GM19328 (cell line): ENCODE data around the gene BCR.
"Not testable (repeated sequence)": the region's sequence is repeated elsewhere in the genome, so short reads cannot be mapped to it uniquely, and the experiment has no call there.

Experiments used
- ATAC-seq: cut with Tn5 transposase; IDR thresholded peaks from one replicate; pipeline ENCODE4 v1.9.1; 2021; ENCODE audit warnings: mild to moderate bottlenecking, moderate library complexity; ENCODE audit not compliant: unreplicated experiment

BCR gene

DNA sequence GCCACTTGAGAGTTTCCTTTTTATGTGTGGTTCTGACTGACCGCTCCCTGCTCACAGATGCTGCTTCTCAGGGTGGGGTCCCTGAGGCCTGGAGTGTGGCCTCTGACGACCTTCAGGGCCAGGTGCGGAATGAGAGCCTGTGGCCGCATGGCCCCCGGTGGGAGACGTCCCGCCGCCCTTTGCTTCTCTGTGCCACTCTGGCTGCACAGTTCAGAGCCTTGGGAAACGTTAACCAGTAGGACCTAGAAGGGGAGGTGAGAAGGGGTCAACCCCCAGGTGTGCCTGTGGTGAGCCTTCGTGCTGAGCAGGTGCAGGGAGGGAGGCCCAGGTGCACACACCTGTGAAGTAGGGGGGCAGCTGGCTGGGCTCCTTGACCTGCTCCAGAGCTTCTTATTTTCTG lies 127.2 kb downstream of the BCR start:
- not testable (repeated sequence) for ATAC-seq

- not testable (repeated sequence) for ATAC-seq
Measured at GRCh38 chr22:23309261-23309660, 129.0 kb downstream of the BCR start.

- ATAC-seq: not testable (repeated sequence)
Measured at GRCh38 chr22:23310443-23311097, 130.3 kb downstream of the BCR start.

DNA sequence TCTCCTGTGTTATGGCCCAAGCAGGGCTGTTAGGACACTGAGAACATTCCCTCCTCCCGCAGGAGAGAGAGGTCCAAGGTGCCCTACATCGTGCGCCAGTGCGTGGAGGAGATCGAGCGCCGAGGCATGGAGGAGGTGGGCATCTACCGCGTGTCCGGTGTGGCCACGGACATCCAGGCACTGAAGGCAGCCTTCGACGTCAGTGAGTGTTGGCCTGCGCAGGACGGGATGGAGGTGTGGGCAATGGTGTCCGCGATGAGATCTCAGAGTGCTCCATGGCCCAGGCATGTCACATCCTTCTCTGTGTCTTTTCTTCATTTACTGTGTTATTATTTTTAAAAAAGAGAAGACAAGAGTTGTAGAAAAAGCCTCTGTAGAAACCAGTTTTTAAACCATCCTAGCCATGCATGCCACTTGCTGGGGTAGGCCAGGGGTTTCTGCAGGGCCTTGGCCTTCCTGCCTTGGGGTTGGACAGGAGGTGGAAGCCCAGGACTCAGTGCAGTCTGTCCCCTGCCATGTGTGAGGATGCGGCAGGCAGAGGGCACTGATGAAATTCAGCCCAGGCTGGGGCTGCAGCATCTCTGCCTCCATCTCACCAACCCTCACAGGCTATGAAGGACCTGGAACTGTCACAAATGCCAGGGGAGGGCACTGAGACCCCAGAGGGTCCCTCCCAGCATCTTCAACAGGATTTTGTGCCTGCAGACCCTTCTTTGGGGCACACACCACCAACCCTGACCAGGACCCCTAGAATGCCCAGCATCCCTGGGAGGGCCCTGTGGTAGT lies 131.5 kb downstream of the BCR start:
- not testable (repeated sequence) for ATAC-seq

DNA sequence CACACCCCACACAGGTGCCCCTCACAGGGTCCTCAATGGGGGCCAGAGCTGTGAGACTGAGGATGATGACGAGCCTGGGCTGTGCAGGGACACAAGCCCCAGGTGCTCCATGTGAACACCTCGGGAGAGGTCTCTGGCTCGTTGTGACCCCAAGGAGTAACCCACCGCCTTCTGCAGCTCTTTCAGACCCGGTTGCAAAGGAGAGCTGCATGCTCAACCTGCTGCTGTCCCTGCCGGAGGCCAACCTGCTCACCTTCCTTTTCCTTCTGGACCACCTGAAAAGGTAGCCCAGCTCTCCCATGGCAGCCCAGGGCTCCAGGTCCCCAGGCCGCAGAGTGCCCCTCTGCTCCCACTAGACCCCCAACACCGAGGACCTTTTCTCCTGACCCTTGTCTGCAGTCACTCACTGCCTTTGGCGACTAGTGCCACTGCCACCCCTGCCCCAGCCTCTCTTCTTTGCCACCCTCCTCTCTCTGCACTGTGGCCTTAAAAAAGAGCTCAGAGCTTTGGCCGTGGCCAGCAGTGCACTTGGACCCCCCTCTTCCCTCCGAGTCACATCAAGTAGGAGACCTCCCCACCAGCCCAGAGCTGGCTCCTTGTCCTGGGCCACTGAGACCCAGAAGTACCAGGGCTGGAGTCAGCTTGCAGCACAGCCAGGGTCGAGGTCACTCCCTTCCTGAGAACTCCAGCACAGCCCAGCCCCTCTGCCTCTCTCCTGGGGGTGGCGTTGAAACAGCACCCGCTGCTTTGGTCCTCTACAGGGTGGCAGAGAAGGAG lies 133.7 kb downstream of the BCR start:
- ATAC-seq: no peak

DNA sequence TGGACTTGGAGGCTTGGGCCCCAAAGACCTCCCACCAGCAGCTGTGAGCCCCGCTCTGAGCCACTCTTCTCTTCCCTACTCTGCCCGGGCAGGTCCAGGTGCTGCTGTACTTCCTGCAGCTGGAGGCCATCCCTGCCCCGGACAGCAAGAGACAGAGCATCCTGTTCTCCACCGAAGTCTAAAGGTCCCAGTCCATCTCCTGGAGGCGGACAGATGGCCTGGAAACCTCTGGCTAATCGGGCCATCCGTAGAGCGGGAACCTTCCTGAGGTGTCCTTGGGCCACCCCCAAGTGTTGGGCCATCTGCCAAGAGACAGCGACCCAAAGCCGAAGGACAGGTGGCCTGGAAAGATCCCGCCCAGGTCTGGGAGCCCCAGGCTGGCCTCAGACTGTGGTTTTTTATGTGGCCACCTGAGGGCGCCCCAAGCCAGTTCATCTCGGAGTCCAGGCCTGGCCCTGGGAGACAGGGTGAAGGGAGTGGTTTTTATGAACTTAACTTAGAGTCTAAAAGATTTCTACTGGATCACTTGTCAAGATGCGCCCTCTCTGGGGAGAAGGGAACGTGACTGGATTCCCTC lies 135.1 kb downstream of the BCR start:
- no peak for ATAC-seq

GRCh38 chr22:23316596-23316995 lies 136.3 kb downstream of the BCR start:
- ATAC-seq: not testable (repeated sequence)

DNA sequence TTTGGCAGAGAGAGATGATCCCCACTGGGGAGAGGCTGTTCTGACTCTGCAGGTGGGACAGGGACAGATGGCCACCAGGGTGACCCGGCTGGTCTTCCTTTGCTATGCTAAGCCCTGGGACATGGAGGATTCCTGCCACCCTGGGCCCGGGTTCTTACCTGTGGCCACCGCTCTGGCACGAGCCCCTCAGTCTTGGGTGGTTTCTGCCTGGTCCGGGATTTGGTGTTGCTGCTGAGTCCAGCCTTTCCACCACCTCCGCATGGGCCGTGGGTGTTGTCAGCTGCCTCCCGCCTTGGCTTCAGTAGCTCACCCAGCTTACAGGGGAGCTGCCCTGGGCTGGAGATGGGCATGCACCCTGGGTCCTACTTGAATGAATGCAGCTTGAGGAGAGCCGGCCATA lies 138.0 kb downstream of the BCR start:
- ATAC-seq: not testable (repeated sequence)

- not testable (repeated sequence) for ATAC-seq
Measured at GRCh38 chr22:23322497-23323080, 142.3 kb downstream of the BCR start.

- not testable (repeated sequence) for ATAC-seq
Measured at GRCh38 chr22:23323960-23324688, 143.8 kb downstream of the BCR start.

DNA sequence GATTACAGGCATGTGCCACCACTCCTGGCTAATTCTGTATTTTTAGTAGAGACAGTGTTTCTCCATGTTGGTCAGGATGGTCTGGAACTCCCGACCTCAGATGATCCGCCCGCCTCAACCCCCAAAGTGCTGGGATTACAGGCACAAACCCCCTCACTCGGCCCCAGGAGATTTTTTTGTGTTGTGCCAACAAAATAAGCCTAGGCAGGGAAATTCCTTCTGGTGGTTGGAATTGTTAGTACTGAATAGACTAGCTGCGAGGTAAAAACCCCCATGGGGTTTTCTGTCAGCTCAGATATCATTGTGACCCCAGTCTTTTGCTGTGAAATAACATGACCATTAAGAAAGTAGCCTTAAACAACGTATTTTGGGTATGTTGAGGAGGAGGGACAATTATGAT lies 144.9 kb downstream of the BCR start:
- ATAC-seq: no peak

DNA sequence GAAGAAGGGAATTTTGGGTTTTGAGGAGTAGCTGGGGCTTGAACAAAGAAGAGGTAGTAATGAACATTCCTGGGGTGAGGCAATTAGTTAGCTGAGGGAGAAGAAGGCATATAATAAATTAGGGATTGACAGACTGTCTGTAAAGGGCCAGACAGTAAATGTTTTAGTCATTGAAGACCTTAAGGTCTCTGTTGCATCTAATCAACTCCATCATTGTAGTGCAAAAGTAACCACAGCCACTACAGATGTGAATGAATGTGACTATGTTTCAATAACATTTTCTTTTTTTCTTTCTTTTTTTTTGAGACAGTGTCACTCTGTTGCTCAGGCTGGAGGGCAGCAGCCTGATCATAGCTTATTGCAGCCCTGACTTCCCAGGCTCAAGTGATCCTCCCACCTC lies 153.5 kb downstream of the BCR start:
- ATAC-seq: not testable (repeated sequence)

DNA sequence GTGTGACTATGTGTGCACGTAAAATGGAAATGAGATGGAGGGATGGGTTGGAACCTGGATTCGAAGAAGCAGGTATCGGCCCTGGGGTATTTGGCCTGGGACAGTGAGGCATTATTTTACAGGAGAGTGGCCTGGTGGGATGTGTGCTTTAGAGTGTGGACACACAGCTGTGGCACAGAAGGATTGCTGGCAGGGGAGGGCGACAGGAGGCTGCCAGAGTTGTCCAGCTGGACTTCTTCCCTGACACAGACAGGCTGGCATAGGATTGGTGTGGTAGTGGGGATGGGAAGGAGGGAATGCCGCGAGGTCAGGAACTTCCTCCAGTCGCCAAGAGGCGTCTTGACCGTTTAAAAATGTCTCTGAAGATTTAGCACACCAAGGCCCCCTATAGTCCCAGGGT lies 157.4 kb downstream of the BCR start:
- ATAC-seq: not testable (repeated sequence)

GRCh38 chr22:23341942-23342695 lies 161.8 kb downstream of the BCR start:
- not testable (repeated sequence) for ATAC-seq

DNA sequence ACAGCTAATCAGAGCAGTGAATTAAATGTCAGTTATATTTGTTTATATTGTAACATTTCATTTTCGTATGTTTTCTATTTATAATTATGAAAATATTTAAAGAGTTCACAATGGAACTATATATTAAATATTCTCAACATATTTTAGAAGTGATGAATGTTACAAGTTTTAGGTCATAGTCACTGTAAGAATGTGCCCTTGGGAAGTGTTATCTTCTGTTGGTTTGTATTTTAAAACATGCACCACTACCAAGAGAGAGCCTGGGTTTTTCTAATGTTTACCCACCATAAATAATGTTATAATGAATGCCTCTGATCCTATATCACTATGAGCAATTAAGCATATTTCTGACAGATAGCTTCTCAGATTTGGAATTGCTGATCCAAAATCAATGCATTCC lies 171.0 kb downstream of the BCR start:
- ATAC-seq: no peak

GRCh38 chr22:23353004-23353403 lies 172.7 kb downstream of the BCR start:
- ATAC-seq: no peak

- no peak for ATAC-seq
Measured at GRCh38 chr22:23353696-23354095, 173.4 kb downstream of the BCR start.

- no peak for ATAC-seq
Measured at GRCh38 chr22:23356094-23356493, 175.8 kb downstream of the BCR start.

- no peak for ATAC-seq
Measured at GRCh38 chr22:23357053-23357452, 176.7 kb downstream of the BCR start.
